ENCODE measurements around the gene ENOX1.
A peak's percentile ranks its signal among the peaks of the same experiment; 100 is the strongest.

ENOX1 gene

DNA sequence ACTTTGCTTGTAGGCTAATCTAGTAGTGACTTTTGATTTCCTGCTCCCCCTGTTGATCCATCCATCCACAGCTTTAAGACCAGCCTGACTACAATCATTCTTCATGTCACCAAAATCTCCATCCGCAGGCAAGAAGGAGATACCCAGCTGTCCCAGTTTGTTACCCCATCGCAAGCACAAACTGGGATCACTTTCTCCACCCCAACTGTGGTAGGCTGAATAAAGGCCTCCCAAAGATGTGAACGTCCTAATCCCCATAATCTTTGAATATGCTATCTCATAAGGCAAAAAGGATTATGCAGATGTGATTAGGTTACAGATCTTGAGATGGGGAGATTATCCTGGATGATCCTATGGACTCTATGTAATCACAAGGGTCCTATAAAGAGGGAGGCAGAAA lies 202.0 kb downstream of the ENOX1 start:
- DNase-seq, result no peak

DNA sequence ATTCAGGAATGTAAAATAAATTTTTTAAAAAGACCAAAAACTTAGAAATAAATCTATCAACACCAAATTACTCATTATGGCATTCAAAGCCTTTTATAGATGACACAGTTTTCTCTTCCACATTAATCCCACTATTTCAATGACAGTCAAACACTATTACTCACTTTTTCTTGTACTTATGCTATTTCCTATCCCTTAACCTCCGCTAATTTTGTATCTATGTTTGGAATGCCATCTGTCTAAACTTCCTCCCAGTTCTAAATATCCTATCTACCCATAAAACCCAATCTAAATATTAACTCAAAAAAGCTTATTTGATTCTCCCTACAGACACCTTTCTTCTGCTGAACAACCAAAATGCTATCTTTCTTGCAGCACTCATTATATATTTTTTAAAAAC lies 203.5 kb downstream of the ENOX1 start:
- DNase-seq, result no peak

DNA sequence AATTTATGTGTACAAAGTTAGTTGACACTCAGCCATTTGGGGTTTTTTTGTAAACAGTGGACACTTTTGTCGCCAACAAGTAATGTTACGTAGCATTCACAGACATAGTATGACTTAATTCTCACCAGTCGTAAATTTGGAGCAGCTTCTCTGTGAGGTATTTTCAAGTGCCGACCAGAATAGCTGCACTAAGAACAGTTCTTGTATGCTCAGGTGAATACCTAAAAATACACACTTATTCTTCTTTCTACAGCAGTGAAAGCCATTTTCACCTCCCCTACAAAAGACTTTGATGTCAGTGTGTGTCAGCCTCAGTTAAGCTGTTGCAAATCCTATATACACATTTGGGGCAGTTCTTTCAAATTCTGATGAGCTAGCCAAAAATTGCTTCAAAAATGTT lies 206.5 kb downstream of the ENOX1 start:
- DNase-seq, result no peak

DNA sequence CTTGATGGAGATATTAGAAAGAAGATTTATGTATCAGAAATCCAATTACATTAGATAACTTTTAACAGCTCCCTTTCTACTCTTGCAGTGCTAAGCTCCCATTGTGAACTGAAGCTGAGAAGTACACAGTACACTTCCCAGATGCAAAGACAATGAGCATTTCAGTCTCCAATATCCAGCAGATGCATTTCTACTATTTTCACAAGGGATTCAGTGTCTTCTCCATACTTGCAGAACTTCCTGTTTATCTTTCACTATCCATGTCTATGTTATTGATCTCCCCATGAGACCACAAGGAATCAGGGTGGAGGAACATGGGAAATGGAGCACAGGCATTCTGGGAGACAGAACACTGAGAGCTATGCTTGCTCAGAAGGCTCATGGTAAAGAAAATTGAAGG lies 207.5 kb downstream of the ENOX1 start:
- no peak for DNase-seq

DNA sequence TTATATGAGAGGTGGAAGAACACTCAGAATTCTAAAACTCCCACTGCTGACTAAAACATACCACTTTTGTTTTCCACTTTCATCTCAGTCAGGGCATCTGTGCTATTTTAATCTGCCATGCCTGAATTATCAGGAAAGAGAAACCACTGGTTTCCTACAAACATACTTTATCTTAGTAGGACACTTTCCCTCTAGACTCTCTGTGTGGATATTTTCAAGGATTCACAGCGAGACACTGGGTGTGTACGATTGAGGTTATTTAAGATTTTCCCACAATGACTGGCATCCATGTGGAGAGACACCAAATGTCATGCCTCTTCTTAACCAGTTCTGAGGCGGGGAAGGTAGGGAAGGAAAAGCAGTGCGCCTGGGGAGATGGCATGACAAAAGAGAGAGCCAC lies 212.2 kb downstream of the ENOX1 start:
- DNase-seq, result no peak

DNA sequence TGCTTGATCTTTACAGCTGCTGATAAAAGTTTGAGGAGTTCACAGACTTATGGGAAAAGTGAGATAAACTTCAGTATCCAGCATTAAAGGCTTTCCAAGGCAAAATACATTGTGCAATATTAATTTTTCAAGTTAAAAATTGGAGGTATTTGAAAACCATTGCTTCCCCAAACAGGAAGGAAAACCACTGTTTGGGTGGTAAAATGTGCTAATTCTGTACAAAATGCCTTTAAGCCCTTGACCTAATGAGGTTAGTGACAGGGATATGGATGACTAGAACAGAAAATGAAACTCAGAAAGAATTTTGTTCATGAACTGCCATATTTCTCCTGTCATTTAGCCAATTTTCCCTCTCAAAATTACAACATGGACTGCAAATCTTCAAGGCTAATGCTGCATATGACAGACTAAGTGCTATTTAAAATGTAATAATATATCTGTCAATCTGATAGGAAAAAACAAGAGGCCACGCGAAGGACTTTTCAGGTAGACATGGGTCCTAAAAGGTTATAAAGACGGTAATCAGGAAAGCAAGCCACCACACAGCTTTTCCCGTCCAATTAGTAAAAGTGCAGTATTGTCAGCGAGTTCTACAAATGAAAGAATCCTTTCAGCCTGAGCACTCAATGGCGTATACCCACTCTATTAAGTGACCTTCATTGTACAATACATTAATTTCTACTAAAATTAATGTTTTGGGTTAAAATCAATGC lies 212.8 kb downstream of the ENOX1 start:
- DNase-seq, result no peak

DNA sequence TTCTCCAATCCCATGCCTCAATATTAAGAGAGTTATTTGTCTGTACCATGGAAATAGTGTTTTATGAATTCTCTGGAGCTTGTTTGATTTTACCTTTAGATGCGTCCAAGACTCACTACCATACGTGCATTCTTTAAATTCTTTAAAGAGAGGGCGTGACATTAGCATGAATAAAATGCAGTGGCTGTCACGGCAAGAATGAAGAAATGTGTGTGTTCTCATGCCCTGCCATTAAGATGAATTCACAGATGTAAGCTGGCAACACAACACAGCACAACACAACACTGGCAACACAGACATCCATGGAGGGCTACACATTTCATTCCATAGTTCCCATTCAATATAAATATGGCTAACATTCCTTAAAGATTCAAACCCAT lies 213.4 kb downstream of the ENOX1 start:
- no peak for DNase-seq

DNA sequence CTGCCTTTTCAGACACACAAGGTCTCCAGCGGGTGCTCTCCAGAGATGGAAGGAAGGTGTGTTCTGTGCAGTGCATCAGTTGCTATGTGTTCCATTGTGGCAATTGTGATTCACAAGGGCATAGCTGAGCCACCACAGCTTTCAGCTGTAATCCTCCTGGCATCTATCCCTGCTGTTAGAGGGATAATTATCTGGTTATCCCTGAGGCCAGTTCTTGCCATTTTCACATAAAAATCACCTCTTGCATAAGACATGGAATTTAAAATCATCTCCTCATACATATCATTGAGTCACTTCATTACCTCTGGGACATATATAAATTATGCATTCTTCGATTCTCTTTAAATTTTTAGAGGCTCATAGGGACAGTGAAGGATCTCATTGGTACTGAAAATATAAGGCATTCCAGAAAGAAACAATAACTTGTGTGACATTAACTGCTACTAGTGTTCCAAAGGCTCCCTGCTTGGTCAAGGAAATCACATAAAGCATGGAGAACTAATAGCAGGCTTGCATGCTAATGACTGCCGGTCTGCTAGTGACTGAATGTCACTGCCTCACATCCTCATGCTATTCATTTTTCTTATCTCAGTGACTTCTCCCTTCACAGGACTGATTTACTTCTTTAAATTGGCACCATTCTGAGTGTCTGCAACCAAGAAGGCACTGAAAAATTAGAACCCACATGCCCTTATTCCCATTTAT lies 214.0 kb downstream of the ENOX1 start:
- peak; percentile 16 for DNase-seq

DNA sequence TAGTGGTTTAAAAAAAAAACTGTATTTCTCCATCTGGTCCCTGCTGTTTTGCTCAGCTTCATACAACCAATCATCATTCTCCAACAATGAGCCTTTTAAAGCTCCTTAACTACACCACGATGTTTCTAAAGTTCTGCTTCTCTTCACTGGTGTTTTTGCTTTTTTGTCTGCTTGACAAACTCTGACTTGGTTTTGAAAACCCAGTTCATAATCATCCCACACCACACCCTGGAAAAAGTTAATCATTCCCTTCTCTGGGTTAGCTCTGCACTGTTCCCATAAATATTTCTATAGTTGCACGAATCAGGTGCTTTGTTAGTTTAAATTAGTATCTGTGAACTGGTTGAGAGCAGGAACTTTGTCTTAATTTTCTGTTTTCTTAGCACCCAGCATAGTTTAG lies 217.1 kb downstream of the ENOX1 start:
- DNase-seq, result no peak

DNA sequence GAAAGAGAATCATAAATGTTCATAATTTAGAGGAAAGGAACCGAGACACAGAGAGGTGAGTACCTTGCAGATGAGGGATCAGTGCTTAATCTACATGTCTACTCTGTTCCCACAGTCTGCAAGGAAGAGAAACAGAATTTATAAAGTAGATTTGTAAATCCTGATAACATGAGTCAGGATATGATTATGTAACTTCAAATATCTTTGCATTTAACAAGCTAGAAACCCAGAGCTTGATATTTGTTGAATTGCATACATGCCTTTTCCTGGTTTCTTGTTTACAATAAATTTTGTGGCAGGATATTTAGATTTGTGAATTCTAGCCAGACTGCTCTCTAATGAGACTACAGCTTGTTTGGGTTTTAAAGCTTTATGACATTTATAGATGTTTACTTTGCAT lies 219.2 kb downstream of the ENOX1 start:
- no peak for DNase-seq

DNA sequence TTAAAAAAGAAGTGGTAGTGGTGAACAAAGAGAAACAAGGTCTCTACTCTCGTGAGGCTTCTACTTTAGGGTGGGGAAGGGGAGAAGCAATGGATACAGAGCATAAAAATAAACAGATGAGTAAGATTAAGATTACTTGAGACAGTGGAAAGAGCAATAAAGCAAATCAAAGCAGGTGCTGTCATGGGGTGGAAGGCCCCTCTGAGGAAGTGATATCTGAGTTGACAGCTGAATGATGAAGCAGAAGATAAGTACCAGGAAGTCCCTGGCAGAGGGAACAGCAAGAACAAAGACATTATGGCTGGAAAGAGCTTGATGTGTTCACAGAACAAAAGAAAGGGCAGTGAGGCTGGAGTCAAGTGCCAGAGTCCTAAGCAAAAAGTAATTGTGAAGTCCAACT lies 221.8 kb downstream of the ENOX1 start:
- no peak for DNase-seq

DNA sequence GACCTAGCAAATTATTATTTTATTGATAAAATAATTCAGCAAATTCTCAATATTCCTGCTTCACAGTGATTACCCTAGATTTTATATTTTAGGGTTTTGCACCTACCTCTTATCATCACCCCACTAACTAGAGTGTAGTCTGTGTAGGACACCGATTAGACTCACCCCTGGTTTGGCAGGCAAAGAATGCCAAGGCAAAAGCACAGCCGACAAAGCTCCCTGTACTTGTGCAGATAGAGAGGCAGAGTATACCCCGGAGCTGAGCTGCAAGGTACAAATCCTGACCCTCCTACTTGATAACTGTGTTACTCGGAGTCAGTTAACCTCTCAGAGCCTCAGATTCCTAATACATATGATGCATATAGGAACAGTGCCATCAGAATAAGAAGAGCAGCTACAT lies 225.7 kb downstream of the ENOX1 start:
- no peak for DNase-seq

DNA sequence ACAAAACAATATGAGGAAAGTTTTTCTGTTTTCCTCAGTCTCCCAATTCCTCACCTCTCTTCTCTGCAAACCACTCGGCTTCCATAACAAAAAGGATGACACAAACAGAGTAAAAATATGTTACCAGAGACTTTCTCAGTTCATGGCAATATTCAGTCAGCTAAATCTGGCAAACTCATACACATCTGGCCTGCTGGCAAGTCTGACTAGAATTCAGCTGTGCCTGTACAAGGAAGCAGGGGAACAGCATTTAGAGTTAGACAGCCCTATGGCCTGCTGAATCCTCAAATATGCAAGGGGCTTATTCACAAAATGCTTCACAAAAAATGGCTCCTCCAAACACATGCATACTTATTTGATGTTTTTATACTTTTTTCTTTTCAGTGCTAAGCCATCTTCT lies 227.8 kb downstream of the ENOX1 start:
- DNase-seq, result no peak

DNA sequence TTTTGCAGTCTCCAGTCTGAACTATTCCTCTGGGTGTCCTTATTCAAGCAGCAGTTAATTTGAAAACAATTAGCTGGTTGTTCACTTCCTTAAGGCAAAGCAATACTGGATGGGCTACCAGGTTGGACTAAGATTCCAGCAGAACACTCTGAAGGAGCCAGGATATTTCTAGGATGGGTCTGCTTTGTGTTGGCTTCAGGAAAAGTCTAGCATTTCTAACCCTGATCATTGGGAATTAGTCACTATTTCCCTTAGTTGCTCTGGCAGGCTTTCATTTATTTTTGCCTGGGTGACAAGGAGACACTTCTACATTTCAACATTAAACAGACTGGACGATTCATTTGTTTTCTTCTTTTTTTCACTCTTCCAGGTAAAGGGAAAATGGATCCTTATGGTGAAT lies 228.4 kb downstream of the ENOX1 start:
- DNase-seq, result no peak

DNA sequence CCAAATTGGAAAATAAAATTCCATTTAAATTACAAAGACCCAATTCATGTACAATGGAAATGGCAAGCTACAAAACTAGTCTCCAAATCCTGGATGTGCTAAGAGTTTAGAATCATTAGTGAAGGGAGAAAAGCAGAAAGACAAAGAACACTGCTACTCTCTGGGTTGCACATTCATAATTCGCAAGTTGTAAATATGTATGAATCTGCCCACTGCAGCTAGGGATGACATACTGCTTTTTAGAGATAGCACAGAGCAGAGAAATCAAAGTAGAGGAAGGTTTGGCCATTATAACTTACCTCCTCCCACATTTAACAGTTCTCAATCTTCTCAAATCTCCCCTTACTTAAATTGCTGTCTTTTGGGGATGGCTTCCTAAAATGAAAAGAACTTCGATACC lies 231.1 kb downstream of the ENOX1 start:
- no peak for DNase-seq

DNA sequence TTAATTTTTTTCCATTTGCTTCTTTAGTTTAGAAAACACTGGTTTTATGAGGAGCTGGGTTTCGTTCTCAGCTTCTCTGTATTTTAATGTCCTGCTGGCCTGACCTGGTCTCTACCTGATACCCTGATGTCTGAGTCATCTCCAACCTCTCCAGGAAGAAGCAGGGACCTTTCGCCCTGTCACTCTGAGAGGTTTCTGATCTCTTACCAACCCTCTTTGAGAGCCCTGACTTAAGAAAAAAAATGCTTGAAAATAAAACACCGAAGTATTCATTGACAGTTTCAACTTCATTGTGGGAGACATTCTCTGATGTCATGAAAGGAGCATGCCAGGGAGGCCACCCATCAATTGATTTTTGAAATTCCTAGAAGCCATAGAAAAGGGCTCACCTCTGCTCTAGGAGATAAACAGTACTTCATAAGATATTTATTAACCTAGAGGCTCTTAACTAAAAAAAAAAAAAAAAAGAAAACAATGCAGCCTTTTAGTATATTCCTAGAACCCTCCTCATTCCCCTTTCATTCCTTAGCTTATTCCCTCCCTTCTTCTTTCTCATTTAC lies 234.8 kb downstream of the ENOX1 start:
- no peak for DNase-seq

DNA sequence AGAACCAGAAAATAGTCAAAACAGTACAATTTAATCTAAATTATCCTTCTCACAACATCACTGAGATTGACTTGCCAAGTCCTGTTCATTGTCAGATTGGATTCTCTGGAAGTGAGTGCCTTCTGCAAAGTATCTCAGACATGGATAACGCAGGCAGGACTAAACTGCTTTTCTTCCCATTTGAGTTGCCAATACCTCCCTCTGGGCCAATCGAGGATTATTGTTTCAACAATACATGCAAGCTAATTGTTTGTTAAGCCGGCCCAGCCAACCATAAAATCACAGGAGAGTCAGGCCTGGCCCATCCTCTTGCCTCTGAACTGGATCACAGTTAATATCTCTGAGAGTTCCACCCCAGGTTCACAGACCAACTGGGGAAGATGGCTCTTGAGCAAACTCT lies 240.0 kb downstream of the ENOX1 start:
- no peak for DNase-seq

DNA sequence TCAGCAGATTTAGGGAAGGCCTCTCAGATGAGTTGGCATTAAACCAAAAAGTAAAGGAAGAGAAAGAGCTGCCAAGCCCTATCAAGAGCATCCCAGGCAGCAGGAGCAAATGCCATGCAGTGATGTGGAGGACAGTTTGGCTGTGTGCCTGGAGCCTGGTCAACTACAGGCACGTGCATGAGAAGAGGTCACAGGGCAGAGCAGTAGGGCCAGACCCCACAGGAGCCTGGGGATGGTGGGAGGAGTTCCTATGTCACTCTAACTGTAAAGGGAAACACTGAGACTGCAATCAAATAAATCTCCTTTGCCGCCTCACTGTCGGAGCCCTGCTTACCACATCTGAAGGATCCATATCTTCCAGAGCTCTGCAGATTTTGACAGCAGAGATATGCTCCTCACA lies 240.5 kb downstream of the ENOX1 start:
- no peak for DNase-seq

DNA sequence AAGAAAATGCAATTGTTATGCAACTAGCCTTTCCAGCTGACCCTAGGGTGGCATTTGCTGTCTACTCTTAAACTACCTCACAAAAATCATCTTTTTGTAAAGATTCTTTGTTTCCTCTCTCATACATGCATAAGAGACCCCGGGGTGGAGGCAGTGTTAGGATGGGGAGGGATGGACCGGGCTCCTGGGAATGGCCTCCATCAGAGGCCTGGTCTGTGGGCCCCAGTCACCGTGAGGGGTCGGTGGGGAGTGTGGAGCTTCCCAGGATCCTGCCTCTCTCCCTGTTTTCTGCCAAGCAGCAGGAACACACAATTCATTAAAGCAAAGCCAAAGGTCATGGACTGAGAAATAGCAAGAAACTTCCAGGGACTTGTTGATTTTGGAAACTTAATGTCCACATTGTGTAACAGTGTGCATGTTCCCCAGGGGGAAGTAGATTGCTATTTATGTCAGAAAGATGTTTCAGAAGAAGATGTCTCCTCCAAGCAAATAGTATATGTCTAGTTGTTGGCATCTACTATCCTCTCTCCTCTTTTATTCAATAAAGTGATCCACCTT lies 241.4 kb downstream of the ENOX1 start:
- DNase-seq, result no peak

DNA sequence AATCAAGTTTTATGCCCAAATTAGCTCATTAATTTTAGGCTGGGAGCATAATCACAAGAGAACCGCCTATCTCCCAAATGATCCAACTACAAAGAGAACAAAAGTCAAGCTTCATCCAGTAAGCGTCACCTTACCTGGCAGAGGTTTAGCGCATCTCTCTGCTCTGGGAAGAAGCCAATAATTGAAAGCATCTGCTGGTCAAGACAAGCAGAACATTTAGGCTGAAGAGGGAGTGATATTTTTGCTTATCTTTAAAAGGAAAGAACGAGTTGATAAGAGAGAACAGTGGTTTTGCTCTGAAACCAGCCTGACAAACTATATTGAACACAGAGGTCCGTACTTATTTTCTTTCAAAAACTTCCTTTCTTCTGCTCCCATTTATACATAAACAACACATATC lies 242.1 kb downstream of the ENOX1 start:
- no peak for DNase-seq

DNA sequence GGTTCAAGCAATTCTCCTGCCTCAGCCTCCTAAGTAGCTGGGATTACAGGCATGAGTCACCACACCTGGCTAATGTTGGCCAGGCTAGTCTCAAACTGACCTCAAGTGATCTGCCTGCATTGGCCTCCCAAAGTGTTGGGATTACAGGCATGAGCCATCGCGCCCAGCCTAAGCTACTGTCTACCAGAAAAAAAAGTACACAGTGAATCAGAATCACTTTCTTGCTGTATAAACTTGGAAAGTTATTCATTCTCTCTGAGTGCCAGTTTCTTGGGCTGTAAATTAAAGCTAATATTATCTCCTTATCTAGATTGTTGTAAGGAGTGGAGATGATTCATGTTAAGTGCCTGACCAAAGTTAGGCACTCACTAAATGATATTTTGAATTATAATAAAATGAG lies 242.8 kb downstream of the ENOX1 start:
- no peak for DNase-seq

DNA sequence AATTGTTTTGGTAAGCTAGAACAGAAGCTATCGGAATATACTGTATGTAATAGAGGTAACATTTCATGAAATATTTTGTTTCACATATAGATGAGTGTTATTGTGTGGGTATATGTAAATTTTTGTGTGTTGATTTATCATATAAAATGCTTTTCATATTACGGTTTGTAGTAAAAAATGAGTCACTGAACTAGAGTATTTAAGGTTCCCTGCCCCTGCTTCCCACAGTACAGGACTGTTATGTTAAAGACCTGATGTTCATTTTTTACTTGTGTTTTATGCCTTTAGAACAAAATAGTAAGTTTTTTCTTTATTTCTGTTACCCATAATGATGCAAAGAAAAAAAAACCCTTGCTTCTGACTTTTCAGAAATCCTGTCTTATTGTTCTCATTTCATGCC lies 243.4 kb downstream of the ENOX1 start:
- no peak for DNase-seq

DNA sequence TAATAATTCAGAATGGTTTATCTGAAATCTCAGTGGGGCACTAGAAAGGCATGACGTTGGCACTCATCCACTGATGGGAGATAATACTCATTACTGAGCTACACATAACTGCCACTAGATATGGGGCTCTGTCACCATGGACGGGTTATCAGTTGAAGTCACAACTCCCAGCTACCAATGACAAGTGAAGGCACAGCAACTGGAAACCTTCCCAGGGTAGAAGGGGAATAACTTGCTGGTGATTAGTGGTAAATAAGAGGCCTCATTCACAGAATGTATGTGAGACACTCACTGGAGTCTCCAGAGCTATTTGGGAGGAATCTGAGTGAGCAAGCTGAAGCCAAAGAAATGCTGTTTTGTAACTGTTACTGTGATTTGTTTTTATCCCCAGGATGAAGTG lies 249.6 kb downstream of the ENOX1 start:
- DNase-seq, result no peak

DNA sequence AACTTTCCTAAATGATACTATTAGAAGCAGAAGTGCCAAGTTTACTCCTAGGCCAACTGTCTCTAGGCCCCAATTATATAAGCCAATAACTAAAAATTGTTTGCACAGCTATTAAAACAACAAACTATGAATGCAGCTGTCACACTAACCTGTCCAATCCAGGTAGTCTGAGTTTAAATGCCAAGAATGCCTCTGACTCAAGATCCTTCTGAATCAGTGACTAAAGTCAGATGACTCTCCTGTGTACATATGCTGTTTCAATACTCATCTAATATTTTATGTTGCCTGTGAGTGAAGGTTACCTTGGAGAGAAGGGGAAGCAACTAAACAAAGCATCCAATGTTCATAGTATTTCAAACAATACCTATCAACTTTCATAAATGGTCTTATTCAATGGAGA lies 257.0 kb downstream of the ENOX1 start:
- DNase-seq, result no peak
